ENCODE measurements around the gene STARD3. TPM values are rescaled to one million over a fixed set of nuclear protein-coding genes. Genes with fewer than 3 reads are reported as not detected.

Gene STARD3
- total RNA-seq, 1 experiment from 2014 or later = 30.1 TPM

- Mint-ChIP-seq H3K36me3 (ENCODE audit: insufficient read depth, unreplicated experiment) (no peaks in the 10 kb centered on the region), H3K27ac (ENCODE audit: low read depth, unreplicated experiment) (no peak overlapping the region), H3K4me3 (ENCODE audit: unreplicated experiment) (no peak overlapping the region), H3K4me1 (ENCODE audit: insufficient read depth, unreplicated experiment) (peaks cover 4% of the 10 kb centered on the region), H3K9me3 (ENCODE audit: unreplicated experiment) (no peaks in the 10 kb centered on the region), H3K27me3 (ENCODE audit: insufficient read depth, unreplicated experiment) (no peaks in the 10 kb centered on the region)
- intact Hi-C loops (cut with micrococcal nuclease) = no loop called here
- no TSS peak for BruUV-seq (replicated peaks)
- POLR2A ChIA-PET = no interaction called here
- TF ChIP-seq CTCF (IDR thresholded peaks at IDR 0.05; ENCODE audit: unreplicated experiment) = no peak
- no peak for DNase-seq (ENCODE audit: unreplicated experiment)
- CTCF ChIA-PET = interaction anchor here (0.9 to 1.0 kb wide), 2 partner anchors 13 to 22 kb away, joined by 3 read pairs; no protein-coding TSS in a partner anchor
Measured at GRCh38 chr17:39677072-39677471, 40.1 kb downstream of the STARD3 start.

DNA sequence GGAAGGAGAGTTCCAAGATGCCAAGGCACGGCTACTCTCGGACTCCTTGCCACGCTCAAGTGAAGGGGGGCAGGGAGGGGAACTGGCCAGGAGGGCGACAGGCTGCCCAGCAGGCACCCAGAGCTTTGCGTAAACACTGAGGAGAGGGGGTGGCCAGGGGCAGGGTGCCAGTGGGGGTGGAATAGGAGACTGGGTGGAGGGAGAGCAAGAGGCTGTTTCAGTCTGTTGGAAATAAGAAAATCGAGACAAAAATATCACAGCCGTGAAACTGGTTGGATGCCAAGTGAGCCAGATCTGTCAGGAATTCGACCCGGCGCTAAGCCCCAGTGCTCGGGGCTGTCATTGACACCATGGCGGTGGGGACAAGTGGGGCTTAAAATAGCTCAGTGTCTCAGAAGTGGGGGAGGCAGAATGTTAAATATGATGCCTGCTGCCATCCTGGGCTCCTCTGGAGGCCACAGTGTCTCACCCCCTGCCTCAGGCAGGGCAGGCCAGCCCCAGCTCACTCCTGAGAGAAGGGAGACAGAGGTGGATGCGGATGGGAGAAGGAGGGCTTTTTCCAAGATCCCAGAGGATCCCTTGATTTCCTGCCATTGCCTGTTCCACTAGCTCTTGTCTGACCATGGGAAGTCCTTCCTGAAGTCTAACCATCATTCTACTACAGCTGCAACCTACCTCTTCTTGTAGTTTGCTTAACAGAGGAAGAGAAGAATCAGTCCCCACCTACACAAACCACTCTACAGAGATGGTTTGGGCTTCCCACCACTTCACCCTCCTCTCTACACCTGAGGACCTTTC is 40.8 kb downstream of the STARD3 start:
- intact Hi-C loops (cut with micrococcal nuclease) = no loop called here
- Mint-ChIP-seq H3K36me3 (ENCODE audit: insufficient read depth, unreplicated experiment) (no peaks in the 10 kb centered on the region), H3K9me3 (ENCODE audit: unreplicated experiment) (no peaks in the 10 kb centered on the region), H3K4me3 (ENCODE audit: unreplicated experiment) (no peak overlapping the region), H3K4me1 (ENCODE audit: insufficient read depth, unreplicated experiment) (peaks cover 4% of the 10 kb centered on the region), H3K27me3 (ENCODE audit: insufficient read depth, unreplicated experiment) (no peaks in the 10 kb centered on the region), H3K27ac (ENCODE audit: low read depth, unreplicated experiment) (no peak overlapping the region)
- TF ChIP-seq CTCF (IDR thresholded peaks at IDR 0.05; ENCODE audit: unreplicated experiment) = no peak
- ChIA-PET CTCF (interaction anchor here (0.6 to 1.0 kb wide), 3 partner anchors 14 to 472 kb away, joined by 3 to 4 read pairs (median 3); no protein-coding TSS in a partner anchor), POLR2A (interaction anchor here (1.0 kb wide), 1 partner anchor 18 kb away, joined by 4 read pairs; no protein-coding TSS in a partner anchor)
- no TSS peak for BruUV-seq (replicated peaks)
- DNase-seq (ENCODE audit: unreplicated experiment) = no peak

DNA sequence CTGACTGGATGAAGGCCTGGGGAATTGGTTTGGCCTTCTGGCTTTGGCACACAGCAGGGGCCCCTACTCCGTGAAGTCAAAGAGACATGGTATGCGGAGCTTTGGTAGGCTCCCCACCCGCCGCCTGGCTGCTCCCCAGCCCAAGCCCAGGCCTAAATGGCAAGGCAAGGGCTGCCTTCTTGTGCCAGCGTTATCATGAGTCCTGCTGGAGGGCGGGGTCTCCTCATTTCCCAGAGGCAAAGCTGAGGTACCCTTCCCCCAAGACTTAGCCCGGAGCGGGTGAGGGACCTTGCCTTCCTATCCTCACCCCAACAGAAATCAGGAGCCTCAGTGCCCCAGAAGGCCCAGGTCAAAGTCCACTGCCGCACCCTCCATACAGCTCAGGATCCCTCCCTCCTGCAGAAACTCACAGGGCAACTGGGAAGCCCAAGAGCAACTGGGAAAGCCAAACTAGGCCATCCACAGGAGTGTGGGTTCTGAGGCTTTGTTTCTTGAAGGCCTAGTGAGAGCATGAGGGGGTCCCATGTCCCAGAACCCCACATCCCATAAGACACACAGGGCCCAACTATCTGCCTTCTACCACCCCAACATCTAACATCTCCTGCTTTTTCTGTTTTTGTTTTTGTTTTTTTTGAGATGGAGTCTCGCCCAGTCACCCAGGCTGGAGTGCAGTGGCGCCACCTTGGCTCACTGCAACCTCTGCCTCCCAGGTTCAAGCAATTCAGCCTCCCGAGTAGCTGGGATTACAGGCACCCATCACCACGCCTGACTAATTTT is 41.6 kb downstream of the STARD3 start:
- no peak for DNase-seq (ENCODE audit: unreplicated experiment)
- no TSS peak for BruUV-seq (replicated peaks)
- CTCF ChIA-PET = interaction anchor here (0.6 to 1.0 kb wide), 3 partner anchors 24 to 473 kb away, joined by 3 to 4 read pairs (median 3); no protein-coding TSS in a partner anchor
- POLR2A ChIA-PET = interaction anchor here (1.0 kb wide), 2 partner anchors 17 to 21 kb away, joined by 3 to 4 read pairs; partner anchors contain the start of gene ERBB2
- Mint-ChIP-seq H3K4me3 (ENCODE audit: unreplicated experiment) (no peak overlapping the region), H3K9me3 (ENCODE audit: unreplicated experiment) (no peaks in the 10 kb centered on the region), H3K4me1 (ENCODE audit: insufficient read depth, unreplicated experiment) (peaks cover 4% of the 10 kb centered on the region), H3K27me3 (ENCODE audit: insufficient read depth, unreplicated experiment) (no peaks in the 10 kb centered on the region), H3K27ac (ENCODE audit: low read depth, unreplicated experiment) (no peak overlapping the region), H3K36me3 (ENCODE audit: insufficient read depth, unreplicated experiment) (no peaks in the 10 kb centered on the region)
- no peak for TF ChIP-seq CTCF (IDR thresholded peaks at IDR 0.05; ENCODE audit: unreplicated experiment)
- intact Hi-C loops (cut with micrococcal nuclease) = no loop called here
